Lower lobe of right lung (tissue), 2 donors: ENCODE measurements around the gene CFDP1. TPM values are rescaled to one million over a fixed set of nuclear protein-coding genes. Genes with fewer than 3 reads are reported as not detected.

Source experiments
- ATAC-seq, 2 donors: fragments of 200-7000 bp; cut with Tn5 transposase; one replicate each; pipeline ENCODE4 v1.9.1; 2020 to 2022; ENCODE audit warnings: mild to moderate bottlenecking in 2 of 2, moderate library complexity in 2 of 2
- DNase-seq: peaks from one replicate; pipeline ENCODE4 v3.0.0-alpha.2; 2020
- H3K27ac ChIP-seq: fragments of 200-600 bp; one replicate; pipeline ENCODE4 v1.8.0; 2022
- H3K27me3 ChIP-seq: fragments of 200-600 bp; one replicate; pipeline ENCODE4 v1.8.0; 2022; ENCODE audit warnings: low read depth
- H3K36me3 ChIP-seq: fragments of 200-600 bp; one replicate; pipeline ENCODE4 v1.8.0; 2022; ENCODE audit warnings: mild to moderate bottlenecking
- H3K4me1 ChIP-seq: fragments of 200-600 bp; one replicate; pipeline ENCODE4 v1.8.0; 2022
- H3K4me3 ChIP-seq: fragments of 200-600 bp; one replicate; pipeline ENCODE4 v1.8.0; 2022; ENCODE audit warnings: mild to moderate bottlenecking
- H3K9me3 ChIP-seq: fragments of 200-600 bp; one replicate; pipeline ENCODE4 v1.8.0; 2022
- CTCF ChIP-seq: fragments of 200-600 bp; IDR thresholded peaks from one replicate; pipeline ENCODE4 v1.8.0; 2022; ENCODE audit warnings: antibody characterized with exemption, mild to moderate bottlenecking
- intact Hi-C: fragments of 100-400 bp; cut with DNase I; formaldehyde crosslinking; loops from one replicate; pipeline ENCODE4 v1.11.0; 2022
- total RNA-seq: library from RNA; stranded (reverse); fragmentation: NEBNext Ultra II Directional; extraction: Animal tissue kit (Norgen Biotek cat#: 25700); gene quantifications from one replicate; pipeline ENCODE4 v1.2.1, GENCODE V29; 2021
- donor health status: DM: no; HTN: yes; CAD: no; lungs with severe emphysema.

The CFDP1 gene
- total RNA-seq, 1 donor from 2014 or later: 57.7 TPM

GRCh38 chr16:75385507-75386152 is 47.7 kb downstream of the CFDP1 start:
- peaks cover 42% of the 10 kb centered on the region for H3K4me1 ChIP-seq
- peak; percentile 69 for TF ChIP-seq CTCF
- peaks cover 8% of the 10 kb centered on the region for H3K36me3 ChIP-seq
- ATAC-seq (peak; percentile 67 to 72), DNase-seq (no peak)
- H3K27me3 ChIP-seq: no peaks in the 10 kb centered on the region
- H3K9me3 ChIP-seq: no peaks in the 10 kb centered on the region
- no peak overlapping the region for H3K27ac ChIP-seq
- intact Hi-C loops: loop anchor here (10.0 kb wide), 1 partner anchor 151 kb away; no protein-coding TSS in a partner anchor
- H3K4me3 ChIP-seq: no peak overlapping the region

GRCh38 chr16:75383141-75383540 is 50.2 kb downstream of the CFDP1 start:
- no peaks in the 10 kb centered on the region for H3K27me3 ChIP-seq
- intact Hi-C loops: loop anchor here (10.0 kb wide), 1 partner anchor 148 kb away; no protein-coding TSS in a partner anchor
- no peaks in the 10 kb centered on the region for H3K9me3 ChIP-seq
- peaks cover 45% of the 10 kb centered on the region for H3K4me1 ChIP-seq
- no peak for ATAC-seq
- no peak overlapping the region for H3K27ac ChIP-seq
- DNase-seq: no peak
- no peak overlapping the region for H3K4me3 ChIP-seq
- H3K36me3 ChIP-seq: peaks cover 8% of the 10 kb centered on the region
- no peak for TF ChIP-seq CTCF

GRCh38 chr16:75382611-75383010 is 50.7 kb downstream of the CFDP1 start:
- ATAC-seq (no peak), DNase-seq (no peak)
- Histone ChIP-seq H3K9me3 (no peaks in the 10 kb centered on the region), H3K36me3 (peaks cover 4% of the 10 kb centered on the region), H3K27ac (no peak overlapping the region), H3K4me3 (no peak overlapping the region), H3K4me1 (peaks cover 49% of the 10 kb centered on the region), H3K27me3 (no peaks in the 10 kb centered on the region)
- TF ChIP-seq CTCF: no peak
- intact Hi-C loops: loop anchor here (10.0 kb wide), 1 partner anchor 148 kb away; no protein-coding TSS in a partner anchor

GRCh38 chr16:75380870-75381269 is 52.4 kb downstream of the CFDP1 start:
- no peaks in the 10 kb centered on the region for H3K27me3 ChIP-seq
- no peaks in the 10 kb centered on the region for H3K36me3 ChIP-seq
- ATAC-seq (peak in 1 of 2 donors; percentile 34), DNase-seq (no peak)
- peaks cover 51% of the 10 kb centered on the region for H3K4me1 ChIP-seq
- intact Hi-C loops: loop anchor here (10.0 kb wide), 1 partner anchor 146 kb away; no protein-coding TSS in a partner anchor
- no peak for TF ChIP-seq CTCF
- no peak overlapping the region for H3K4me3 ChIP-seq
- peak overlapping the region; percentile 32 for H3K27ac ChIP-seq
- H3K9me3 ChIP-seq: no peaks in the 10 kb centered on the region

DNA sequence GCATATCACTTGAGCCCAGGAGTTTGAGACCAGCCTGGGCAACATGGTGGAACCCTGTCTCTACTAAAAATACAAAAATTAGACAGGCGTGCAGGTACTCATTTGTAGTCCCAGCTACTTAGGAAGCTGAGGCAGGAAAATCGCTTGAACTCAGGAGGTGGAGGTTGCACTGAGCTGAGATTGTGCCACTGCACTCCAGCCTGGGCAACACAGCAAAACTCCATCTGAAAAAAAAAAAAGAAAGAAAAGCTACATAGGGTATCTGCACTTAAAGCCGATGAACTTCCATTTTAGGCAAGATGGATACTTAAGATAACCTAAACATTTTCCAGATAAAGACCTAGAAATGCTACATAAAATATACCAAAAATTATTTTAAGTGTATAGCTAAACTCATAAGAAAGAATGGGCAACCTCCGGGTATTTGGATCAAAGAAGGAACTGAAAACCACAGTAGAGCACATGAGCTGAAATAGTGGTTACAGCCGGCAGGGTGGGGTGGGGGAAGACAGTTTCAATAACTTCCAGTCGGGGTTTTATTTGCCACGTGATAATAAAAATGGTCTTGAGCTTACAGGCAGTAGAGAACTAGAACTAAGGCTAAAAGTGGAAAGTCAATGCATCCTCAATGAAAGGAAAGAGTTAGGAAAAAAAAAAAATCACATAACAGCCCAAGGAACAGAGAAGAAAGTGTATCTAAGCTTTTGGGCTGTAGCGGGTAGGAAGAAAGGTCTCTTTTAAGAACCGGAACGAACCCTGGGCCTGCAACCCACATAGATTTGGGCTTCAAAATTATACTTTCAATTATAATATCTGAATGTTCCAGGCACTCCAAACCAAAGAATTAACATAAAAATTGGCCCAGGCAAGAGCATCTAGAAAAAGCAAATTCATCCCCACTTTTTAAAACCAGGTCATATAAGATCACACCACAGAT is 53.1 kb downstream of the CFDP1 start:
- Histone ChIP-seq H3K4me3 (no peak overlapping the region), H3K27ac (peak overlapping the region; percentile 32), H3K36me3 (no peaks in the 10 kb centered on the region), H3K9me3 (no peaks in the 10 kb centered on the region), H3K4me1 (peaks cover 44% of the 10 kb centered on the region), H3K27me3 (no peaks in the 10 kb centered on the region)
- intact Hi-C loops: loop anchor here (10.0 kb wide), 1 partner anchor 145 kb away; no protein-coding TSS in a partner anchor
- ATAC-seq (peak; percentile 70 to 77), DNase-seq (peak; percentile 54)
- no peak for TF ChIP-seq CTCF
